CD4-positive, alpha-beta memory T cell (primary cell): ENCODE data around the gene CUBN. TPM values are rescaled to one million over a fixed set of nuclear protein-coding genes. Genes with fewer than 3 reads are reported as not detected.

Experiments used
- CTCF ChIA-PET: fragments of 350-600 bp; sonication (Branson Sonifier 250); formaldehyde crosslinking; loops from one replicate; lab custom pipeline; 2021; ENCODE audit warnings: inconsistent platforms; ENCODE audit not compliant: partially characterized antibody; lab: Charles Lee
- POLR2A ChIA-PET: fragments of 350-600 bp; sonication (Branson Sonifier 250); formaldehyde crosslinking; loops from one replicate; lab custom pipeline; 2021; ENCODE audit not compliant: partially characterized antibody; lab: Charles Lee
- DNase-seq, 5 donors: peaks; one replicate each; pipeline versions ENCODE4 v3.0.0 to v3.0.0-alpha.2; 2020 to 2022; ENCODE audit warnings: mixed read lengths in 1 of 5
- H3K27ac ChIP-seq: one replicate; pipeline ENCODE4 v1.7.0; 2013; ENCODE audit warnings: low read depth, low read length
- H3K27me3 ChIP-seq: 2 replicates; pipeline ENCODE4 v1.7.0; 2013; ENCODE audit warnings: mild to moderate bottlenecking, low read length, moderate library complexity; ENCODE audit not compliant: insufficient read depth
- H3K36me3 ChIP-seq: 2 replicates; pipeline ENCODE4 v1.7.0; 2013; ENCODE audit warnings: mild to moderate bottlenecking, low read length, moderate library complexity; ENCODE audit not compliant: insufficient read depth
- H3K4me1 ChIP-seq: 2 replicates; pipeline ENCODE4 v1.7.0; 2013; ENCODE audit warnings: mild to moderate bottlenecking, low read length, moderate library complexity; ENCODE audit not compliant: insufficient read depth
- H3K4me3 ChIP-seq, 2 donors: one replicate each; pipeline ENCODE4 v1.7.0; 2013; ENCODE audit warnings: low read length in 2 of 2, mild to moderate bottlenecking in 1 of 2
- H3K9me3 ChIP-seq, 2 donors: one replicate each; pipeline ENCODE4 v1.7.0; 2013; ENCODE audit warnings: low read length in 2 of 2, control low read depth in 1 of 2; ENCODE audit not compliant: control insufficient read depth in 1 of 2
- H3K27ac Mint-ChIP-seq, 7 donors: one replicate each; pipeline ENCODE4 v1.8.0; 2020 to 2021; ENCODE audit warnings: mixed read lengths in 7 of 7, mild to moderate bottlenecking in 6 of 7, inconsistent platforms in 3 of 7, moderate library complexity in 3 of 7
- H3K27me3 Mint-ChIP-seq, 2 donors: one replicate each; pipeline ENCODE4 v1.8.0; 2020 to 2021; ENCODE audit warnings: mixed read lengths in 2 of 2
- H3K36me3 Mint-ChIP-seq, 2 donors: one replicate each; pipeline ENCODE4 v1.8.0; 2020 to 2021; ENCODE audit warnings: mixed read lengths in 2 of 2, inconsistent platforms in 1 of 2, mild to moderate bottlenecking in 1 of 2
- H3K4me1 Mint-ChIP-seq, 4 donors: one replicate each; pipeline ENCODE4 v1.8.0; 2020 to 2021; ENCODE audit warnings: mixed read lengths in 4 of 4, mild to moderate bottlenecking in 1 of 4
- H3K4me3 Mint-ChIP-seq, 8 donors: one replicate each; pipeline ENCODE4 v1.8.0; 2020 to 2021; ENCODE audit warnings: mixed read lengths in 8 of 8, mild to moderate bottlenecking in 7 of 8, moderate library complexity in 6 of 8, inconsistent platforms in 3 of 8
- H3K9me3 Mint-ChIP-seq, 8 donors: one replicate each; pipeline ENCODE4 v1.8.0; 2020 to 2021; ENCODE audit warnings: mixed read lengths in 8 of 8, mild to moderate bottlenecking in 5 of 8, inconsistent platforms in 3 of 8, moderate library complexity in 1 of 8
- intact Hi-C: fragments of 100-400 bp; cut with micrococcal nuclease; formaldehyde crosslinking; loops from one replicate; pipeline ENCODE4 v1.15.1; 2023
- polyA plus RNA-seq, 2 donors: library from polyadenylated mRNA; unstranded; fragments of 300-500 nt; fragmentation: Illumina TruSeq; gene quantifications; one replicate each; pipeline ENCODE4 v1.2.3, GENCODE V29; 2021
- total RNA-seq, 2 experiments: library from RNA; stranded (reverse); gene quantifications; one replicate each; pipeline ENCODE4 v1.2.3, GENCODE V29; 2021

CUBN gene
- total and polyA plus RNA-seq, 4 experiments from 2014 or later: 0.49 to 10.9 (median 8.5) TPM; not detected in 1

- H3K4me3 ChIP-seq: no peak overlapping the region
- CTCF ChIA-PET: no interaction called here
- Mint-ChIP-seq H3K36me3 (peaks cover 15 to 28% of the 10 kb centered on the region in 2 donors), H3K9me3 (peaks cover 0 to 2% (median 0%) of the 10 kb centered on the region in 8 donors), H3K4me3 (no peak overlapping the region), H3K4me1 (no peaks in the 10 kb centered on the region), H3K27ac (no peak overlapping the region), H3K27me3 (no peaks in the 10 kb centered on the region)
- POLR2A ChIA-PET: no interaction called here
- no peaks in the 10 kb centered on the region for H3K27me3 ChIP-seq
- H3K4me1 ChIP-seq: no peaks in the 10 kb centered on the region
- intact Hi-C loops: no loop called here
- H3K9me3 ChIP-seq: no peaks in the 10 kb centered on the region
- no peaks in the 10 kb centered on the region for H3K36me3 ChIP-seq
- H3K27ac ChIP-seq: no peak overlapping the region
- DNase-seq: no peak
These were observed 199.1 kb downstream of the CUBN start for GRCh38 chr10:16930540-16930939.

- no peaks in the 10 kb centered on the region for H3K9me3 Mint-ChIP-seq
- no peaks in the 10 kb centered on the region for H3K9me3 ChIP-seq
- CTCF ChIA-PET: no interaction called here
- no peak overlapping the region for H3K4me3 ChIP-seq
- no peaks in the 10 kb centered on the region for H3K27me3 Mint-ChIP-seq
- no peak overlapping the region for H3K27ac Mint-ChIP-seq
- H3K27me3 ChIP-seq: no peaks in the 10 kb centered on the region
- H3K36me3 Mint-ChIP-seq: peaks cover 16 to 28% of the 10 kb centered on the region in 2 donors
- DNase-seq: no peak
- no peaks in the 10 kb centered on the region for H3K36me3 ChIP-seq
- POLR2A ChIA-PET: no interaction called here
- H3K4me1 Mint-ChIP-seq: no peaks in the 10 kb centered on the region
- H3K4me3 Mint-ChIP-seq: no peak overlapping the region
- intact Hi-C loops: no loop called here
- H3K27ac ChIP-seq: no peak overlapping the region
- H3K4me1 ChIP-seq: no peaks in the 10 kb centered on the region
These were observed 200.5 kb downstream of the CUBN start for GRCh38 chr10:16929069-16929468.

GRCh38 chr10:16927546-16927945 lies 202.1 kb downstream of the CUBN start:
- no peak overlapping the region for H3K27ac ChIP-seq
- H3K4me3 ChIP-seq: no peak overlapping the region
- intact Hi-C loops: no loop called here
- Mint-ChIP-seq H3K27me3 (no peaks in the 10 kb centered on the region), H3K4me1 (no peaks in the 10 kb centered on the region), H3K27ac (peak overlapping the region in 1 of 7 donors; percentile 42), H3K36me3 (peaks cover 16 to 33% of the 10 kb centered on the region in 2 donors), H3K9me3 (no peaks in the 10 kb centered on the region), H3K4me3 (no peak overlapping the region)
- no peaks in the 10 kb centered on the region for H3K9me3 ChIP-seq
- no peaks in the 10 kb centered on the region for H3K27me3 ChIP-seq
- no peaks in the 10 kb centered on the region for H3K36me3 ChIP-seq
- ChIA-PET CTCF (no interaction called here), POLR2A (no interaction called here)
- DNase-seq: no peak
- no peaks in the 10 kb centered on the region for H3K4me1 ChIP-seq

- no peaks in the 10 kb centered on the region for H3K27me3 Mint-ChIP-seq
- H3K9me3 ChIP-seq: no peaks in the 10 kb centered on the region
These were observed 205.9 kb downstream of the CUBN start for GRCh38 chr10:16923726-16924125.

GRCh38 chr10:16923309-16923708 lies 206.3 kb downstream of the CUBN start:
- Mint-ChIP-seq H3K27me3 (no peaks in the 10 kb centered on the region), H3K9me3 (no peaks in the 10 kb centered on the region), H3K36me3 (peaks cover 13 to 26% of the 10 kb centered on the region in 2 donors), H3K4me1 (no peaks in the 10 kb centered on the region), H3K4me3 (no peak overlapping the region), H3K27ac (no peak overlapping the region)
- CTCF ChIA-PET: interaction anchor here (1.4 kb wide), 1 partner anchor 334 kb away, joined by 4 read pairs; no protein-coding TSS in a partner anchor
- POLR2A ChIA-PET: no interaction called here
- Histone ChIP-seq H3K27ac (no peak overlapping the region), H3K9me3 (no peaks in the 10 kb centered on the region), H3K36me3 (no peaks in the 10 kb centered on the region), H3K27me3 (no peaks in the 10 kb centered on the region), H3K4me1 (no peaks in the 10 kb centered on the region), H3K4me3 (no peak overlapping the region)
- DNase-seq: no peak
- intact Hi-C loops: no loop called here

More at GRCh38 chr10:16923726-16924125, 205.9 kb downstream of the CUBN start:
- no peak overlapping the region for H3K4me3 ChIP-seq
- Mint-ChIP-seq H3K4me3 (no peak overlapping the region), H3K9me3 (no peaks in the 10 kb centered on the region), H3K27ac (no peak overlapping the region), H3K36me3 (peaks cover 13 to 26% of the 10 kb centered on the region in 2 donors), H3K4me1 (no peaks in the 10 kb centered on the region)
- no peaks in the 10 kb centered on the region for H3K4me1 ChIP-seq
- intact Hi-C loops: no loop called here
- H3K27me3 ChIP-seq: no peaks in the 10 kb centered on the region
- POLR2A ChIA-PET: no interaction called here
- DNase-seq: no peak
- H3K36me3 ChIP-seq: no peaks in the 10 kb centered on the region
- no peak overlapping the region for H3K27ac ChIP-seq
- CTCF ChIA-PET: interaction anchor here (1.4 kb wide), 1 partner anchor 333 kb away, joined by 4 read pairs; no protein-coding TSS in a partner anchor

- ChIA-PET POLR2A (no interaction called here), CTCF (no interaction called here)
- H3K9me3 ChIP-seq: no peaks in the 10 kb centered on the region
- peaks cover 14 to 23% of the 10 kb centered on the region in 2 donors for H3K36me3 Mint-ChIP-seq
- no peaks in the 10 kb centered on the region for H3K36me3 ChIP-seq
- H3K4me1 Mint-ChIP-seq: no peaks in the 10 kb centered on the region
- no peak overlapping the region for H3K4me3 Mint-ChIP-seq
- H3K4me1 ChIP-seq: no peaks in the 10 kb centered on the region
- intact Hi-C loops: no loop called here
- DNase-seq: no peak
- no peak overlapping the region for H3K4me3 ChIP-seq
- no peaks in the 10 kb centered on the region for H3K27me3 ChIP-seq
- no peak overlapping the region for H3K27ac ChIP-seq
- H3K27ac Mint-ChIP-seq: no peak overlapping the region
- H3K9me3 Mint-ChIP-seq: no peaks in the 10 kb centered on the region
- H3K27me3 Mint-ChIP-seq: no peaks in the 10 kb centered on the region
These were observed 210.3 kb downstream of the CUBN start for GRCh38 chr10:16919121-16919982.

GRCh38 chr10:16916496-16916895 lies 213.1 kb downstream of the CUBN start:
- Histone ChIP-seq H3K4me1 (no peaks in the 10 kb centered on the region), H3K9me3 (no peaks in the 10 kb centered on the region), H3K4me3 (no peak overlapping the region), H3K36me3 (no peaks in the 10 kb centered on the region), H3K27me3 (no peaks in the 10 kb centered on the region), H3K27ac (no peak overlapping the region)
- CTCF ChIA-PET: no interaction called here
- Mint-ChIP-seq H3K27ac (no peak overlapping the region), H3K36me3 (peaks cover 29 to 41% of the 10 kb centered on the region in 2 donors), H3K27me3 (no peaks in the 10 kb centered on the region), H3K4me1 (no peaks in the 10 kb centered on the region), H3K9me3 (no peaks in the 10 kb centered on the region), H3K4me3 (no peak overlapping the region)
- POLR2A ChIA-PET: no interaction called here
- intact Hi-C loops: no loop called here
- DNase-seq: no peak
